K562 (cell line): ENCODE measurements around the gene AGAP3. TPM values are rescaled to one million over a fixed set of nuclear protein-coding genes. Genes with fewer than 3 reads are reported as not detected.

Experiments used
- CHD1 ChIP-seq: fragments of 200-600 bp; sonication (generic); IDR thresholded peaks from one replicate; pipeline ENCODE4 v1.6.1; 2012; ENCODE audit warnings: mild to moderate bottlenecking, moderate library complexity, low read length, inconsistent platforms
- CHD7 ChIP-seq: fragments of 200-600 bp; sonication (generic); IDR thresholded peaks from one replicate; pipeline ENCODE4 v1.6.1; 2012; ENCODE audit warnings: mild to moderate bottlenecking, low read depth, low read length, inconsistent platforms
- CXXC5 ChIP-seq: fragments of 250-450 bp; sonication (Bioruptor Pico); IDR thresholded peaks from 2 replicates; pipeline ENCODE4 v1.8.0; 2022; ENCODE audit warnings: inconsistent platforms, mild to moderate bottlenecking, moderate library complexity
- GABPB2 ChIP-seq: fragments of 250-450 bp; sonication (Bioruptor Pico); conservative IDR thresholded peaks from 2 replicates; pipeline ENCODE4 v1.5.1; 2021; ENCODE audit warnings: mild to moderate bottlenecking
- GTF3C2 ChIP-seq: IDR thresholded peaks from 3 replicates; pipeline ENCODE4 v1.6.1; 2011; ENCODE audit warnings: borderline replicate concordance, mild to moderate bottlenecking, moderate library complexity; ENCODE audit not compliant: insufficient read length; ENCODE audit errors: extremely low read depth
- HMG20A ChIP-seq: fragments of 450-650 bp; formaldehyde crosslinking; conservative IDR thresholded peaks from 2 replicates; pipeline ENCODE4 v1.4.0; 2020; ENCODE audit warnings: mild to moderate bottlenecking, mixed read lengths
- HMGN3 ChIP-seq: IDR thresholded peaks from 2 replicates; pipeline ENCODE4 v1.6.1; 2011; ENCODE audit warnings: borderline replicate concordance, low read depth, mild to moderate bottlenecking, mixed read lengths, low read length; ENCODE audit not compliant: insufficient read length; ENCODE audit errors: extremely low read depth
- L3MBTL2 ChIP-seq: fragments of 450-650 bp; IDR thresholded peaks from 2 replicates; pipeline ENCODE4 v1.6.1; 2016; ENCODE audit warnings: mild to moderate bottlenecking, moderate library complexity
- ZBTB7A ChIP-seq: IDR thresholded peaks from 2 replicates; pipeline ENCODE4 v1.6.1; 2011; ENCODE audit warnings: low read depth, mild to moderate bottlenecking, low read length, moderate library complexity, borderline replicate concordance; ENCODE audit not compliant: control insufficient read depth
- ZNF121 ChIP-seq: sonication (generic); formaldehyde crosslinking; conservative IDR thresholded peaks from 2 replicates; pipeline ENCODE4 v1.8.0; 2022; ENCODE audit warnings: missing genetic modification reagents
- ZNF175 ChIP-seq: fragments of 200-800 bp; sonication (Bioruptor generic); IDR thresholded peaks from 2 replicates; pipeline ENCODE4 v1.6.1; 2016; ENCODE audit warnings: low read depth, mild to moderate bottlenecking, missing genetic modification characterization, missing compliant biosample characterization
- ZNF311 ChIP-seq: fragments of 250-450 bp; sonication (Bioruptor Pico); IDR thresholded peaks from 2 replicates; pipeline ENCODE4 v1.4.0; 2020; ENCODE audit warnings: mild to moderate bottlenecking, moderate library complexity
- polyA plus RNA-seq, 8 experiments: library from polyadenylated mRNA; depleted of rRNA in 4 of 8; stranded (reverse) in 5 of 8; unstranded in 3 of 8; fragments of >200 nt; fragmentation: Nextera tagmentation in 2 of 8; fragmentation: Illumina TruSeq in 1 of 8; extraction: Ambion mirVana in 2 of 8; extraction: Trizol in 1 of 8; gene quantifications; 2 replicates each; pipeline versions ENCODE4 v1.2.1 to v1.2.3, GENCODE V29; 2011 to 2014; ENCODE audit warnings: inconsistent platforms in 1 of 8, missing spikeins in 1 of 8
- total RNA-seq, 7 experiments: library from RNA; depleted of rRNA in 6 of 7; stranded (reverse); fragments of >200 nt in 6 of 7; fragmentation: Illumina TruSeq in 2 of 7; extraction: Trizol in 2 of 7; gene quantifications; 2 replicates each; pipeline versions ENCODE4 v1.2.1 to v1.2.3, GENCODE V29; 2011 to 2021; ENCODE audit warnings: low replicate concordance in 1 of 7

AGAP3 gene
- total and polyA plus RNA-seq, 9 of the 15 experiments (the other 6 are each of a cell fraction or from before 2014, with no cell fraction given), result 3.4 to 208 (median 62.2) TPM

- TF ChIP-seq CHD7 (peak; percentile 33), ZBTB7A (peak; percentile 2; the same call in 1 of the 2 replicates), HMGN3 (peak; percentile 74), ZNF175 (CRISPR knock-in tag) (no peak; the same call in 1 of the 2 replicates), GABPB2 (CRISPR knock-in tag) (no peak), HMG20A (CRISPR knock-in tag) (no peak), ZNF311 (CRISPR knock-in tag) (0 out of 2 replicates have a peak, but pooled peaks have one; percentile 37), GTF3C2 (no peak), ZNF121 (no peak), CXXC5 (CRISPR knock-in tag) (0 out of 2 replicates have a peak, but pooled peaks have one; percentile 5), L3MBTL2 (0 out of 2 replicates have a peak, but pooled peaks have one; percentile 4), CHD1 (peak; percentile 60)
Measured at GRCh38 chr7:151060416-151061212, 25.7 kb upstream of the AGAP3 start (continued).
